OCI-LY7 (cell line): ENCODE measurements around the gene FOXC2. TPM values are rescaled to one million over a fixed set of nuclear protein-coding genes. Genes with fewer than 3 reads are reported as not detected.

Experiments used
- BruUV-seq: library from RNA; stranded (reverse); fragments of 400-500 nt; replicated peaks from 2 replicates; lab custom pipeline; 2021; lab: Mats Ljungman, UMichigan
- CTCF ChIA-PET: fragments of 300-600 bp; sonication (Branson Sonifier 250); formaldehyde crosslinking; loops from one replicate; lab custom pipeline; 2022; ENCODE audit warnings: antibody characterized with exemption; ENCODE audit not compliant: unreplicated experiment; lab: Charles Lee
- POLR2A ChIA-PET: fragments of 300-600 bp; sonication (Branson Sonifier 250); formaldehyde crosslinking; loops from one replicate; lab custom pipeline; 2022; ENCODE audit warnings: antibody characterized with exemption; lab: Charles Lee
- DNase-seq: peaks from one replicate; pipeline ENCODE4 v3.0.0-alpha.2; 2015; ENCODE audit warnings: low spot score
- H2AFZ ChIP-seq: fragments of 200-600 bp; sonication (generic), shearing (Covaris generic); 2 replicates; pipeline ENCODE4 v1.6.1; 2014; ENCODE audit warnings: mild to moderate bottlenecking, antibody characterized with exemption, low read length, moderate library complexity
- H3K27ac ChIP-seq: fragments of 200-600 bp; sonication (generic); 2 replicates; pipeline ENCODE4 v1.5.1; 2014; ENCODE audit warnings: mixed run types, low read depth, mild to moderate bottlenecking, moderate library complexity, low read length, inconsistent platforms; ENCODE audit not compliant: poor library complexity, severe bottlenecking
- H3K36me3 ChIP-seq: fragments of 200-600 bp; sonication (generic); 2 replicates; pipeline ENCODE4 v1.6.1; 2014; ENCODE audit warnings: mild to moderate bottlenecking, antibody characterized with exemption, low read length, moderate library complexity, mixed read lengths; ENCODE audit not compliant: insufficient read depth
- H3K4me1 ChIP-seq: fragments of 200-600 bp; sonication (generic); 2 replicates; pipeline ENCODE4 v1.5.1; 2014; ENCODE audit warnings: mild to moderate bottlenecking, low read length; ENCODE audit not compliant: insufficient read depth, poor library complexity, severe bottlenecking
- H3K4me2 ChIP-seq: fragments of 200-600 bp; sonication (generic); 2 replicates; pipeline ENCODE4 v1.6.1; 2014; ENCODE audit warnings: mild to moderate bottlenecking, low read length
- H3K4me3 ChIP-seq: fragments of 200-600 bp; sonication (generic); 2 replicates; pipeline ENCODE4 v1.5.1; 2014; ENCODE audit warnings: mild to moderate bottlenecking, low read depth, low read length; ENCODE audit not compliant: poor library complexity, severe bottlenecking
- H3K79me2 ChIP-seq: fragments of 200-600 bp; sonication (generic); 2 replicates; pipeline ENCODE4 v1.6.1; 2016; ENCODE audit warnings: low read depth, mild to moderate bottlenecking, low read length, moderate library complexity, mixed read lengths; ENCODE audit not compliant: insufficient read depth
- H3K9me2 ChIP-seq: fragments of 200-600 bp; sonication (generic); 2 replicates; pipeline ENCODE4 v1.6.1; 2016; ENCODE audit warnings: mild to moderate bottlenecking, low read length, mixed read lengths; ENCODE audit not compliant: insufficient read depth
- H3K9me3 ChIP-seq: fragments of 200-600 bp; sonication (generic); 2 replicates; pipeline ENCODE4 v1.6.1; 2014; ENCODE audit warnings: mild to moderate bottlenecking, mixed run types, low read length, mixed read lengths
- H4K20me1 ChIP-seq: fragments of 200-600 bp; sonication (generic); 2 replicates; pipeline ENCODE4 v1.6.1; 2014; ENCODE audit warnings: mild to moderate bottlenecking, antibody characterized with exemption, low read length, moderate library complexity, mixed read lengths; ENCODE audit not compliant: insufficient read depth
- CTCF ChIP-seq: fragments of 200-600 bp; sonication (generic); conservative IDR thresholded peaks from 2 replicates; pipeline ENCODE4 v1.5.1; 2014; ENCODE audit warnings: mild to moderate bottlenecking, antibody characterized with exemption, low read length, moderate library complexity, mixed read lengths
- EZH2phosphoT487 ChIP-seq: fragments of 200-600 bp; sonication (generic); IDR thresholded peaks from 2 replicates; pipeline ENCODE4 v1.6.1; 2018; ENCODE audit warnings: low read depth, borderline replicate concordance, mild to moderate bottlenecking, mixed run types, antibody characterized with exemption, low read length, moderate library complexity, mixed read lengths
- intact Hi-C: fragments of 100-400 bp; cut with micrococcal nuclease; formaldehyde crosslinking; loops from one replicate; pipeline ENCODE4 v1.10.0; 2022; ENCODE audit not compliant: unreplicated experiment
- total RNA-seq, 2 experiments: library from RNA; depleted of rRNA in 1 of 2; stranded (reverse); fragments of >200 nt in 1 of 2; shearing (Covaris generic) in 1 of 2; gene quantifications; 2 replicates each; pipeline ENCODE4 v1.2.3, GENCODE V29; 2014 to 2022

FOXC2 gene
- total RNA-seq, 2 experiments from 2014 or later = not detected

GRCh38 chr16:86576591-86577313 is 10.1 kb downstream of the FOXC2 start:
- no peak overlapping the region for H3K27ac ChIP-seq
- H3K79me2 ChIP-seq = no peaks in the 10 kb centered on the region
- no TSS peak for BruUV-seq
- no peaks in the 10 kb centered on the region for H3K9me3 ChIP-seq
- H4K20me1 ChIP-seq = no peaks in the 10 kb centered on the region
- no peaks in the 10 kb centered on the region for H3K9me2 ChIP-seq
- H3K4me3 ChIP-seq = peak overlapping the region; percentile 67
- H3K36me3 ChIP-seq = no peaks in the 10 kb centered on the region
- DNase-seq = no peak
- ChIA-PET CTCF (no interaction called here), POLR2A (interaction anchor here (0.6 kb wide), 1 partner anchor 1363 kb away, joined by 3 read pairs; no protein-coding TSS in a partner anchor)
- intact Hi-C loops = no loop called here
- H3K4me2 ChIP-seq = peak overlapping the region; percentile 63
- peak overlapping the region; percentile 68; the same call in 1 of the 2 replicates for H2AFZ ChIP-seq
- H3K4me1 ChIP-seq = peaks cover 11% of the 10 kb centered on the region
- no peak for TF ChIP-seq EZH2phosphoT487
- TF ChIP-seq CTCF = no peak

GRCh38 chr16:86577314-86577971 is 10.8 kb downstream of the FOXC2 start:
- Histone ChIP-seq H3K4me2 (peak overlapping the region; percentile 63; the same call in 1 of the 2 replicates), H3K9me3 (no peaks in the 10 kb centered on the region), H3K4me1 (peaks cover 11% of the 10 kb centered on the region), H2AFZ (no peak overlapping the region), H4K20me1 (no peaks in the 10 kb centered on the region), H3K4me3 (no peak overlapping the region), H3K36me3 (no peaks in the 10 kb centered on the region), H3K79me2 (no peaks in the 10 kb centered on the region), H3K27ac (no peak overlapping the region), H3K9me2 (no peaks in the 10 kb centered on the region)
- ChIA-PET CTCF (no interaction called here), POLR2A (no interaction called here)
- intact Hi-C loops = no loop called here
- no TSS peak for BruUV-seq
- no peak for DNase-seq
- TF ChIP-seq CTCF (no peak), EZH2phosphoT487 (no peak)
